ENCODE results near the gene PPP4R1.

DNA sequence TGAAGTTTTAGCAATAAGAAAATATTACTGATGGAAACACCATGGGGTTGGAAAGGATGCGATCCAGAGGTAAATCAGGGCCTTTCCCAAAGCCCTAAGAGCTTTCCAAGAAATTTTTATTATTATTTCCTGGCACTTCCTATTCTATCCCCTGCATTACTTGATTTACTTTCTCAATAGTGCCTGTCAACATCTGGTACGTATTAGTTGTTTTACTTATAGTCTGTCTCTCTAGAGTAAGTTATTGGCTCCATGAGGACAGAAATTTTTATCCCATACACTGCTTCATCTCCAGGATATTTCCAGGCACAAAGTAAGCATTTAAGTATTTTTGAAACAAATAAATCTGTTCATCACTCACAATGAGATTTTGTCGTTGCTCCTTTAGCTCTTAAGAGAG lies 18.1 kb downstream of the PPP4R1 start:
- TF ChIP-seq, protein P1, sequence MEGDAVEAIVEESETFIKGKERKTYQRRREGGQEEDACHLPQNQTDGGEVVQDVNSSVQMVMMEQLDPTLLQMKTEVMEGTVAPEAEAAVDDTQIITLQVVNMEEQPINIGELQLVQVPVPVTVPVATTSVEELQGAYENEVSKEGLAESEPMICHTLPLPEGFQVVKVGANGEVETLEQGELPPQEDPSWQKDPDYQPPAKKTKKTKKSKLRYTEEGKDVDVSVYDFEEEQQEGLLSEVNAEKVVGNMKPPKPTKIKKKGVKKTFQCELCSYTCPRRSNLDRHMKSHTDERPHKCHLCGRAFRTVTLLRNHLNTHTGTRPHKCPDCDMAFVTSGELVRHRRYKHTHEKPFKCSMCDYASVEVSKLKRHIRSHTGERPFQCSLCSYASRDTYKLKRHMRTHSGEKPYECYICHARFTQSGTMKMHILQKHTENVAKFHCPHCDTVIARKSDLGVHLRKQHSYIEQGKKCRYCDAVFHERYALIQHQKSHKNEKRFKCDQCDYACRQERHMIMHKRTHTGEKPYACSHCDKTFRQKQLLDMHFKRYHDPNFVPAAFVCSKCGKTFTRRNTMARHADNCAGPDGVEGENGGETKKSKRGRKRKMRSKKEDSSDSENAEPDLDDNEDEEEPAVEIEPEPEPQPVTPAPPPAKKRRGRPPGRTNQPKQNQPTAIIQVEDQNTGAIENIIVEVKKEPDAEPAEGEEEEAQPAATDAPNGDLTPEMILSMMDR (IDR thresholded peaks at IDR 0.05; ENCODE audit: insufficient read depth, low read length): no peak
- no peak for TF ChIP-seq POLR2AphosphoS5 (IDR thresholded peaks at IDR 0.05; ENCODE audit: low read depth)
- TF ChIP-seq, protein P2, sequence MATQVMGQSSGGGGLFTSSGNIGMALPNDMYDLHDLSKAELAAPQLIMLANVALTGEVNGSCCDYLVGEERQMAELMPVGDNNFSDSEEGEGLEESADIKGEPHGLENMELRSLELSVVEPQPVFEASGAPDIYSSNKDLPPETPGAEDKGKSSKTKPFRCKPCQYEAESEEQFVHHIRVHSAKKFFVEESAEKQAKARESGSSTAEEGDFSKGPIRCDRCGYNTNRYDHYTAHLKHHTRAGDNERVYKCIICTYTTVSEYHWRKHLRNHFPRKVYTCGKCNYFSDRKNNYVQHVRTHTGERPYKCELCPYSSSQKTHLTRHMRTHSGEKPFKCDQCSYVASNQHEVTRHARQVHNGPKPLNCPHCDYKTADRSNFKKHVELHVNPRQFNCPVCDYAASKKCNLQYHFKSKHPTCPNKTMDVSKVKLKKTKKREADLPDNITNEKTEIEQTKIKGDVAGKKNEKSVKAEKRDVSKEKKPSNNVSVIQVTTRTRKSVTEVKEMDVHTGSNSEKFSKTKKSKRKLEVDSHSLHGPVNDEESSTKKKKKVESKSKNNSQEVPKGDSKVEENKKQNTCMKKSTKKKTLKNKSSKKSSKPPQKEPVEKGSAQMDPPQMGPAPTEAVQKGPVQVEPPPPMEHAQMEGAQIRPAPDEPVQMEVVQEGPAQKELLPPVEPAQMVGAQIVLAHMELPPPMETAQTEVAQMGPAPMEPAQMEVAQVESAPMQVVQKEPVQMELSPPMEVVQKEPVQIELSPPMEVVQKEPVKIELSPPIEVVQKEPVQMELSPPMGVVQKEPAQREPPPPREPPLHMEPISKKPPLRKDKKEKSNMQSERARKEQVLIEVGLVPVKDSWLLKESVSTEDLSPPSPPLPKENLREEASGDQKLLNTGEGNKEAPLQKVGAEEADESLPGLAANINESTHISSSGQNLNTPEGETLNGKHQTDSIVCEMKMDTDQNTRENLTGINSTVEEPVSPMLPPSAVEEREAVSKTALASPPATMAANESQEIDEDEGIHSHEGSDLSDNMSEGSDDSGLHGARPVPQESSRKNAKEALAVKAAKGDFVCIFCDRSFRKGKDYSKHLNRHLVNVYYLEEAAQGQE (IDR thresholded peaks at IDR 0.05; ENCODE audit: insufficient replicate concordance, low read depth): no peak

Measured in HL-60 (cell line).